Measurements from ENCODE around the gene AUTS2.

AUTS2 gene

DNA sequence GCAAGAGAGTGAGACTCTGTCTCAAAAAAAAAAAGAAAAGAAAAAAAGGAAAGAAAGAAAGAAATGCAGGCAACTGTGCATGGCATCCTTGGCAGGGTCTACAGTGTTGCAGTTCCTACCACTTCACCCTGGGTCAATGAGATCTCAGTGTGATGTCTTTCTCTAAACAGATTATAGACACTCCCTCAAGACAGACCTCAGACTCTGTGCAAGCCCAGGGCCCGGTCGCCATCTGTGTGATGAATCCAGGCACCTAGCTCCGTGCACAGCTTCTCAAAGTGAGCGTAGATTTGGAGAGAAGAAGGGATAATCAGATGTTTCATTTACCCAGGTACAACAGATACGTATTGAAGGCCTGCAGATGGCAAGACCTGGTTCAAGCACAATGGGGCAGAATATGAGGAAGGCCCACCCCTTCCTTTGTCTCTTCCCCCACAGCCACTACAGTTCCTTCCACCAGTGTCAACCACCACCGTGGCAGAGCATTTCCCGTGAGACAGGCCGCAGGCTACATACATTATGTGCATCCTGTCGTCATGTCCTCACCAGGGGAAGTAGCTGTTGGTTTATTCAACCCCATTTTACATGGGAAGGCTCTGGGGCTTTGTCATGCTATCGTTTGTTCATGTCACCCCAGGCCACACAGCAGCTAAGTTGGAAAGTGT lies 1062.0 kb downstream of the AUTS2 start:
- H2AFZ ChIP-seq (ENCODE audit: low read depth, low read length): no peak overlapping the region
- H3K9me3 ChIP-seq (ENCODE audit: low read length): no peaks in the 10 kb centered on the region
- H3K36me3 ChIP-seq (ENCODE audit: insufficient read depth, low read length): peaks cover 14% of the 10 kb centered on the region
- no peak overlapping the region for H3K4me3 ChIP-seq (ENCODE audit: low read length)
- peaks cover 15% of the 10 kb centered on the region for H3K4me1 ChIP-seq (ENCODE audit: insufficient read depth, low read length)
- no peaks in the 10 kb centered on the region for H3K27me3 ChIP-seq (ENCODE audit: insufficient read depth, low read length)

DNA sequence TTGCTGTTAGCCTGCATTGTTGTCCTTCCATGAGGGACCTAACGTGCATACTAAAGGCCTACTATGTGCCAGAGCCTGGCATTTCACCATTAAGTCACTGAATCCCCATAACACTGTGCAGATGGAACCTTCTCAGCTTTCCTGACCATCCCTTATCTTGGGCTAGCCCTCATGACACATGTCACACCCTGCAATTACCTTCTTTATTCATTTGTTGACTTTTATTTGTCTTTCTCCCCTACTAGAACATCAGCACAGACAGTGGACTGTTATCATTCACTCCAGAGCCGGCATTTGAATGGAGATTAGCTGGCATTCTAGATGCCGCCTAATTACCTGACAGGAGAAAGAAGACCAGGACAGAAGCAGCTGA lies 1062.5 kb downstream of the AUTS2 start:
- no peaks in the 10 kb centered on the region for H3K9me3 ChIP-seq (ENCODE audit: low read length)
- H3K4me3 ChIP-seq (ENCODE audit: low read length): no peak overlapping the region
- H2AFZ ChIP-seq (ENCODE audit: low read depth, low read length): no peak overlapping the region
- H3K36me3 ChIP-seq (ENCODE audit: insufficient read depth, low read length): peaks cover 14% of the 10 kb centered on the region
- H3K4me1 ChIP-seq (ENCODE audit: insufficient read depth, low read length): peaks cover 15% of the 10 kb centered on the region
- no peaks in the 10 kb centered on the region for H3K27me3 ChIP-seq (ENCODE audit: insufficient read depth, low read length)

DNA sequence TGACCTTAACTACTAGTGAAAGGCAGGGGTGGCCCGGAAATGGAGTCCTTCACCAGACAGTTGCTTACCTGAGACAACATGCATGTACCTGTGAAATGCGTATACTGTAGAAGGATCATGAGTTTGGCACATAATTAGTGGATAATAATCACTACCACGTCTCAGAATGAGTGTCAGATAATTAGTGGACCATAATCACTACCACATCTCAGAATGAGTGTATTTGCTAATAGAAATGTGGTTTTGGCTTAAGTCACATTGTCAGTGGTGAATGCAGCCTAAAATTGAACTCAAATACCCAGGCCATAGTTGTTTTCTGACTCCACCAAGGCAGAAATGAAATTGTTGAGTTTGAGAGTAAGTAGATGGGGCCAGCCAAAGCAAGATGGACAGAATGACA lies 1065.4 kb downstream of the AUTS2 start:
- H3K4me1 ChIP-seq (ENCODE audit: insufficient read depth, low read length): no peaks in the 10 kb centered on the region

DNA sequence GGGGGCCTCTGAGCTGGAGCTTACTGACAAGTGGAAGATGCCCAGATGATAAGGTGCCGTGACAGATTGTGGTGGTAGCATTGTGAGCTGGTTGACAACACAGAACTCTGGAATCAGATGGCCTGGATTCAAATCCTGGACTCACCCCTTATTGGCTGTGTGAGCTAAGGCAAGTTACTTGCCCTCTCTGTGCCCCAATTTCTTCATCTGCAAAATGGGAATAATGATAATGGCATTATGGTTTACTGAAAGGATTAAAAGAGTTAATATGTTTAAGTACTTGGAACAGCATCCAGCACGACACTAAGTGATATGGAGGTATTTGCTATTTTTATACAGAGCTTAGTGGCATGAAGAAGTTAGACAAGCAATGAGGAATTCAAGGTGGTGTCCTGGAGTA lies 1067.7 kb downstream of the AUTS2 start:
- Histone ChIP-seq H3K36me3 (ENCODE audit: insufficient read depth, low read length) (peaks cover 28% of the 10 kb centered on the region), H2AFZ (ENCODE audit: low read depth, low read length) (no peak overlapping the region), H3K27me3 (ENCODE audit: insufficient read depth, low read length) (no peaks in the 10 kb centered on the region), H3K4me1 (ENCODE audit: insufficient read depth, low read length) (no peaks in the 10 kb centered on the region), H3K9me3 (ENCODE audit: low read length) (no peaks in the 10 kb centered on the region), H3K4me3 (ENCODE audit: low read length) (no peak overlapping the region)

More for the DNA sequence above, 1065.4 kb downstream of the AUTS2 start:
- Histone ChIP-seq H3K9me3 (ENCODE audit: low read length) (no peaks in the 10 kb centered on the region), H3K27me3 (ENCODE audit: insufficient read depth, low read length) (no peaks in the 10 kb centered on the region), H3K4me3 (ENCODE audit: low read length) (no peak overlapping the region), H2AFZ (ENCODE audit: low read depth, low read length) (no peak overlapping the region), H3K36me3 (ENCODE audit: insufficient read depth, low read length) (peaks cover 28% of the 10 kb centered on the region)

DNA sequence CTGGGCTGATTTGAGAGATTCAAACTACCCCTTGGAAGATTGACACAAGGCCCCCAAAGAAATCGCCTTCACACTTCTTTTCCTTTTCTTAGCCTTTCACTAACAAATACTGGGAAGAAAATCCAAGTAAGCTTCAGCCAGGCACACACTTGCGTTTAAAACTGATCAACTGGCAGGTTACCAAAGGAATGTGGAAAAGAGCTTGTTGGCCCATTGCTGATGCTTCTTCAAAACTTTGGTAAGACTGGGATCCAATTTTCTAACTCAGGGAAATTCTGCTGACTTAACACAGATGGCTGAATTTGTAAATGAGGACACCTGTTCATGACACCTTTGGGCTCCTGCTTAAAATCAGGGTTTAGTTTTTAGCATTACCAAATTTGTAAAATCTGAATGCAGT lies 1069.1 kb downstream of the AUTS2 start:
- peaks cover 28% of the 10 kb centered on the region for H3K36me3 ChIP-seq (ENCODE audit: insufficient read depth, low read length)
- H3K4me1 ChIP-seq (ENCODE audit: insufficient read depth, low read length): no peaks in the 10 kb centered on the region
- no peak overlapping the region for H3K4me3 ChIP-seq (ENCODE audit: low read length)
- no peak overlapping the region for H2AFZ ChIP-seq (ENCODE audit: low read depth, low read length)
- no peaks in the 10 kb centered on the region for H3K9me3 ChIP-seq (ENCODE audit: low read length)
- H3K27me3 ChIP-seq (ENCODE audit: insufficient read depth, low read length): no peaks in the 10 kb centered on the region

DNA sequence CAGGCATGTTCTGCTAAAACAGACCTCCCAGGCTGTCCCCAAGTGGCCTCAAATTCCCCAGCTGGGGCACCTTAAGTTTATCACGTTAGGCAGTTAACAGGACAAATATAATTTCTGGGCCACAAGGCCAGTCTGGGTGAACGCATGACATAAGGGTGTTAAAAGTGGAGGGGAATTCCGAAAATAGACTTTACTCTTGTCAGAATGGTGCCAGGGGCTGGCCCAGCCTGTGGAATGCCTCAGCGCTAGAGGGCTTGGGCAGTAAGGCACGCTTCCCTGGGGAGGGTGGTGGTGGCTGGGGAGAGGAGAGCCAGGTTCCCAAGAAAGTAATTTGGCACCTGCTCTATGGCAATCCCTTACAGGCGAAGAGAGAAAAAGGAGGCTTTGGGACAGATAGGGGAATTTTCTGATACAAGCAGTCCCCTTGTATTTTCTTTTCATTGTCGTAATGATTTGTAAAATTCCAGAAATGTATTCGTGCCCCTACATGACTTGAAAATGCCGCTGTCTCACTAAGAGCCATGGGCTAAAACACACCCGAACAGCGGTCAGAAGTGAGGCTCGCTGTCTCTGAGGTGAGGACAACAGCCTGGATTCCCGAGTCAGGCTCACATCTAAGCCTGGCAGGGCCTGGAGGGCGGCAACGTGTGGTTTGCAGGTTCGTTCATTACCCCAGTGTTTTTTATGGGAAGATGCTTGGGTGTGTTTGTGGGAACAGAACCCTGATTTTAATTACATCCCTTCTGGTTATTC lies 1070.5 kb downstream of the AUTS2 start:
- Histone ChIP-seq H3K9me3 (ENCODE audit: low read length) (no peaks in the 10 kb centered on the region), H3K36me3 (ENCODE audit: insufficient read depth, low read length) (peaks cover 30% of the 10 kb centered on the region), H3K4me3 (ENCODE audit: low read length) (no peak overlapping the region), H3K4me1 (ENCODE audit: insufficient read depth, low read length) (no peaks in the 10 kb centered on the region), H2AFZ (ENCODE audit: low read depth, low read length) (no peak overlapping the region), H3K27me3 (ENCODE audit: insufficient read depth, low read length) (no peaks in the 10 kb centered on the region)

DNA sequence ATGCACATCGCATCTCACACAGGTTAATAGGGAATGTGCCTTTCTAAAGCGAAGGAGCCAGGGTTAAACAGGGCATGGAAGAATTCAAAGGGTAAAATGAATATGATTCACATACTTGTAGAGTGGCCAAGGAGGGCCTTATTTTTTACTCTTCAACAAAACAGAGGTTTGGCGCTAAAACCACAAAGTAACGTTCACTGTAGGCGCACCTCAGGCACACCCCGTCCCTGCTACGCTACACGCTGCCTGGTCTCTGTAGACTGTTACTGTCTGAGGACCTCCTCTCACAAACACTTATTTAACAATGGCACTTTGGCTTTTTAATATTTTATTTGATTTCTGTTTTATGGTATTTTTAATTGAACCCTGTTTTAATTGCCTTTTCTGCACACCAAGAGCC lies 1071.6 kb downstream of the AUTS2 start:
- peaks cover 28% of the 10 kb centered on the region for H3K36me3 ChIP-seq (ENCODE audit: insufficient read depth, low read length)
- no peak overlapping the region for H3K4me3 ChIP-seq (ENCODE audit: low read length)
- H3K27me3 ChIP-seq (ENCODE audit: insufficient read depth, low read length): no peaks in the 10 kb centered on the region
- H3K4me1 ChIP-seq (ENCODE audit: insufficient read depth, low read length): peaks cover 2% of the 10 kb centered on the region
- no peak overlapping the region for H2AFZ ChIP-seq (ENCODE audit: low read depth, low read length)
- no peaks in the 10 kb centered on the region for H3K9me3 ChIP-seq (ENCODE audit: low read length)

DNA sequence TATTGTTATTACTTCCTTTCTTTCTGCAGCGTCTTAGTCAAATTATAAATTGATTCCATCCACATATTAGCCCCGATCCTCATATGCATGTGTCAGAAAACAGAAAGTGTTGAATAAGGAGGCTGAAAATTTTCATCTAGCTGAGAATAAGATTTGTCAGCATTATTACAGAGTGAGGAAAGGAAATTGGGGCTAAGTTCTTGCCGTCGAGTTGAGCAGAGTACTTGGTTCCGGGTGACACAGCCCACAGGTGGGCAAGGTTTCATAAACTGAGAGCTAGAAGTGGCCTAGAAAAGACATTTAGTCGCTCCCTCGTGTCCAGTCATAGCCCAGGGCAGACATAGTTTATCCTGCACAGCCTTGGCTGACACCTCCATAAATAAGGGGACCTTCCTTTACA lies 1072.0 kb downstream of the AUTS2 start:
- Histone ChIP-seq H3K9me3 (ENCODE audit: low read length) (no peaks in the 10 kb centered on the region), H3K27me3 (ENCODE audit: insufficient read depth, low read length) (no peaks in the 10 kb centered on the region), H3K4me1 (ENCODE audit: insufficient read depth, low read length) (peaks cover 2% of the 10 kb centered on the region), H2AFZ (ENCODE audit: low read depth, low read length) (no peak overlapping the region), H3K36me3 (ENCODE audit: insufficient read depth, low read length) (peaks cover 28% of the 10 kb centered on the region), H3K4me3 (ENCODE audit: low read length) (no peak overlapping the region)

DNA sequence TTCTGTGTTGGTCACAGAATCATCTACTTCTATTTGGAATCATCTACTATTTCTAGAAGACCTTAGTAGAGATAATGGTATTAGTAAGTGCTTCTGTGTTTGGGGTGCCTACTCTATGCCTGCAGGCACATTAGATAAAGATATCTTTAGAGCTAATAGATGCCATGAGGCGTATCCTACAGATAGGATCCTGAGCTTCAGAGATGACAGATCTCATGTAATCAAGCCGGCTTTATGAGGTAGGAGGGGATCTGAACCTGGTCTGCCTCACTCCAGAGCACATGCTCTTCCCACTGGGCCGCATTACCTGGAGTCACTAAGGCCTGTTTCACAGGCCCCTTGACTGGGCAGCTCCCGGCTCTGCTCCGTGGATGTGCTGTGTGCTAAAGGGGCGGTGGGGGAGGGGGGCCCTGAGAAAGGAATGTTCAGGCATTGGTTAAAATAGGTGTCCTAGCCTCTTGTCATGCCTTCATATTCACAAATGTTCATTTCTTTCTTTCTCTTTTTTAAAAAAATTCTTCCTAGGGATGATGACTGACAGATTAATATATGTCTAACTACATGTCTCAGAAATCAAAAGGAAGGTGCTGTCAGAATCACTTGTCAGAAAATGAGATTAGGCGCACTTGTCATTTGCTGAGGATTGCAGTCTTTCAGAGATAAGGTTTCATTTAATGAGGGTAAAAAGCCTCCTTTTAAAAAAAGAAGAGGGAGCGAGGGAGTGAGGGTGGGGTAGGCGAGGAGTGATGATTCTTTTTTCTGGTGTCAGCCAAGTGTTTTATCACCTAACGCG lies 1075.7 kb downstream of the AUTS2 start:
- Histone ChIP-seq H3K9me3 (ENCODE audit: low read length) (peaks cover 3% of the 10 kb centered on the region), H3K4me3 (ENCODE audit: low read length) (no peak overlapping the region), H2AFZ (ENCODE audit: low read depth, low read length) (no peak overlapping the region), H3K27me3 (ENCODE audit: insufficient read depth, low read length) (no peaks in the 10 kb centered on the region), H3K36me3 (ENCODE audit: insufficient read depth, low read length) (peaks cover 11% of the 10 kb centered on the region), H3K4me1 (ENCODE audit: insufficient read depth, low read length) (peaks cover 2% of the 10 kb centered on the region)

DNA sequence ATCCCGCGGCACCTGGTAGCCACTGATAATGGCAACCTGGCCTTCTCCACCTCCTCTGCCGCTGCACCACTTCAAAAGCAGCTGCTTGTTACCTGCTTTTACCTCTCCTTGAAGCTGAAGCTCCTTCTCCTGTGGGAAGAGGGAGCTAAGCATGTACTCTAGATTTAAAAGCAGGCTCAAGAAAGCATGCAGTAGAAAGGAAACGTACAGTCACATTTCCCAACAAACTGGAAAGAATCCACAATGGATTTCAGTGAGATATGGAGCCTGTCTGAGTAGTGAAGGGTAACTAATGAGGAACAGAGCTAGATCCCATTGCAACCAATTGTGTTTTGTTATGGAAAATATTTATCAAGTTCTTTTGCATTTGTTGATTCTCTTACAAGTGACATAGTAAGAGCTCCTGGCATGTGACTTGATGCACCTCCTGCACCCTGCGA lies 1076.3 kb downstream of the AUTS2 start:
- H3K4me1 ChIP-seq (ENCODE audit: insufficient read depth, low read length): peaks cover 2% of the 10 kb centered on the region
- no peaks in the 10 kb centered on the region for H3K27me3 ChIP-seq (ENCODE audit: insufficient read depth, low read length)
- H3K36me3 ChIP-seq (ENCODE audit: insufficient read depth, low read length): peaks cover 7% of the 10 kb centered on the region
- no peak overlapping the region for H3K4me3 ChIP-seq (ENCODE audit: low read length)
- no peak overlapping the region for H2AFZ ChIP-seq (ENCODE audit: low read depth, low read length)
- H3K9me3 ChIP-seq (ENCODE audit: low read length): peaks cover 3% of the 10 kb centered on the region

DNA sequence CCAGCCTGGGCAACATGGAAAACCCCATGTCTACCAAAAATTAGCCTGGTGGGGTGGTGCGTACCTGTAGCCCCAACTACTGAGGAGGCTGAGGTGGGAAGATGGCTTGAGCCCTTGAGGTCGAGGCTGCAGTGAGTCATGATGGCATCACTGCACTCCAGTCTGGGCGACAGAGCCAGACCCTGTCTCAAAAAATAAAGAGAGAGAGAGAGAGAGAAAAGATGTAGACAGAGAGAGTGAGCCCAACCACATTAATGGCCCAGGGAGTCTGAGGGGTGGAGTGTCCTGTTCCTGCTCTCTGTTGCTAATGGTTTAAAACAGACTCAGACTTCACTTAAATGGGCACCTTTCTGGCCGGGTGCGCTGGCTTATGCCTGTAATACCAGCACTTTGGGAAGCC lies 1078.0 kb downstream of the AUTS2 start:
- H3K4me1 ChIP-seq (ENCODE audit: insufficient read depth, low read length): peaks cover 2% of the 10 kb centered on the region
- H3K9me3 ChIP-seq (ENCODE audit: low read length): peaks cover 3% of the 10 kb centered on the region
- H3K27me3 ChIP-seq (ENCODE audit: insufficient read depth, low read length): no peaks in the 10 kb centered on the region
- H3K4me3 ChIP-seq (ENCODE audit: low read length): no peak overlapping the region
- peaks cover 10% of the 10 kb centered on the region for H3K36me3 ChIP-seq (ENCODE audit: insufficient read depth, low read length)
- H2AFZ ChIP-seq (ENCODE audit: low read depth, low read length): no peak overlapping the region

DNA sequence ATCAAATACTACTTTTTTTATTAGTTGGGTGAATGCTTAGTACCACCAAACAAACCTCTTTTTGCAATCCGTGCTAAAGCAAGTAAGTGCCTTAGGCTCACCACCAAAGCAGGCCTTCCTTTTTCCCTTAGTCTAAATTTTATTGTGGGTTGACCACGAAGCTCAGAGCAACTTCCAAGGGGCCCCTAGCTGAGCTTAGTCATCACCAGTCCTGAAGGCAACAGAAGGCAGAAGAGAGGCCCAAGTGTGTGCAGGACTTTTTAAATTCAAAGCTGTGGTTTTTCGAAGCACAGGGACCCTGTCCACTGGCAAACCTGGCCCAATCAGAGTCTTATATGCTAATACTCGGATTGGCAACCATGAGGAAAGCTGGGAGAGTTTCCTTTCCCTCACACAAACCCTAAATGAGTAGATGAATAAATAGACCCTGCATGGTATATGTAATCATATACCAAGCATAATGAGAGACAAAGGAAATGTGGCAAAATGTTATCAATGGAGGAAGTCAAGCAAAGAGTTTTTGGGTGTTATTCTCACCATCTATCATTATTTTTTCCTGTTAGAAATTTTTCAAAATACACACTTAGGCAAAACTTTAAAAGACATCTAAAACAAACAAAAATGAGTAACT lies 1080.5 kb downstream of the AUTS2 start:
- H3K9me3 ChIP-seq (ENCODE audit: low read length): peaks cover 3% of the 10 kb centered on the region
- no peaks in the 10 kb centered on the region for H3K27me3 ChIP-seq (ENCODE audit: insufficient read depth, low read length)
- peaks cover 10% of the 10 kb centered on the region for H3K36me3 ChIP-seq (ENCODE audit: insufficient read depth, low read length)
- H2AFZ ChIP-seq (ENCODE audit: low read depth, low read length): no peak overlapping the region
- peaks cover 2% of the 10 kb centered on the region for H3K4me1 ChIP-seq (ENCODE audit: insufficient read depth, low read length)
- H3K4me3 ChIP-seq (ENCODE audit: low read length): no peak overlapping the region

DNA sequence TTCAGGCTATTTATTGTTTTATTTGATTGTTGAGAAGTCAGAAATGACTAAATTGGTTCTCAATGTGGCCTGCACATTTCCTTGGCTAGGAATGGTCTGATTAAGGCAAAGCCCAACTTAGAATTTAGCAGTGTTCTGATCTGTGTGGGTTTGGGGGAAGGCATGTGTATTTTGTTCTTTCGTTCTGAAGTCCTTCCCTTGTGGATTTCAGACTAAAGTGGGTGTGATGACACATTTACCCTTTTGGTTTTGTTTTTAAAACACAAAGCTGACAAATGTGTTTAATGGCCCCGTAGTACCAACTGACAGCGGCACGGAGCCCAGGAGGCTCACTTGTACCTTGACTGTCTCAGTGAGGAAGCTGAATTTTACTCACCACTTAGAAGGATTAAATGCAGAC lies 1081.4 kb downstream of the AUTS2 start:
- Histone ChIP-seq H3K36me3 (ENCODE audit: insufficient read depth, low read length) (peaks cover 8% of the 10 kb centered on the region), H2AFZ (ENCODE audit: low read depth, low read length) (no peak overlapping the region), H3K9me3 (ENCODE audit: low read length) (peaks cover 3% of the 10 kb centered on the region), H3K4me3 (ENCODE audit: low read length) (no peak overlapping the region), H3K4me1 (ENCODE audit: insufficient read depth, low read length) (no peaks in the 10 kb centered on the region), H3K27me3 (ENCODE audit: insufficient read depth, low read length) (no peaks in the 10 kb centered on the region)

Data from neuron (in vitro differentiated cells).